NCI-H2107 (cell line): ENCODE data around the gene ELMO1.

ENCODE experiments used
- DNase-seq: peaks from one replicate; lab custom pipeline; 2025; lab: John Stamatoyannopoulos, UW

The ELMO1 gene

GRCh38 chr7:37467002-37467401 lies 18.3 kb upstream of the ELMO1 start:
- no peak for DNase-seq

GRCh38 chr7:37462138-37462537 lies 13.5 kb upstream of the ELMO1 start:
- no peak for DNase-seq

GRCh38 chr7:37455081-37455480 lies 6.4 kb upstream of the ELMO1 start:
- DNase-seq = no peak

GRCh38 chr7:37452346-37452745 lies 3.7 kb upstream of the ELMO1 start:
- DNase-seq = no peak

- no peak for DNase-seq
Observed at GRCh38 chr7:37450035-37450434, 1.4 kb upstream of the ELMO1 start.

GRCh38 chr7:37449621-37450020 lies 957 bp upstream of the ELMO1 start:
- no peak for DNase-seq

- no peak for DNase-seq
Observed at GRCh38 chr7:37448011-37448635, 541 bp downstream of the ELMO1 start.

- DNase-seq = no peak
Observed at GRCh38 chr7:37446371-37446770, 2.3 kb downstream of the ELMO1 start.

- DNase-seq = no peak
Observed at GRCh38 chr7:37445790-37446189, 2.9 kb downstream of the ELMO1 start.

GRCh38 chr7:37445064-37445723 lies 3.5 kb downstream of the ELMO1 start:
- DNase-seq = no peak

- DNase-seq = no peak
Observed at GRCh38 chr7:37443627-37444026, 5.0 kb downstream of the ELMO1 start.

GRCh38 chr7:37442268-37442667 lies 6.4 kb downstream of the ELMO1 start:
- no peak for DNase-seq

GRCh38 chr7:37441816-37442215 lies 6.8 kb downstream of the ELMO1 start:
- no peak for DNase-seq

- DNase-seq = no peak
Observed at GRCh38 chr7:37441386-37441760, 7.3 kb downstream of the ELMO1 start.

GRCh38 chr7:37440738-37441385 lies 7.8 kb downstream of the ELMO1 start:
- DNase-seq = no peak

- no peak for DNase-seq
Observed at GRCh38 chr7:37439653-37440026, 9.0 kb downstream of the ELMO1 start.

- DNase-seq = no peak
Observed at GRCh38 chr7:37438906-37439652, 9.6 kb downstream of the ELMO1 start.

GRCh38 chr7:37435156-37435855 lies 13.4 kb downstream of the ELMO1 start:
- no peak for DNase-seq

- no peak for DNase-seq
Observed at GRCh38 chr7:37434529-37434928, 14.1 kb downstream of the ELMO1 start.

- DNase-seq = no peak
Observed at GRCh38 chr7:37433166-37433565, 15.5 kb downstream of the ELMO1 start.

GRCh38 chr7:37432281-37432920 lies 16.3 kb downstream of the ELMO1 start:
- no peak for DNase-seq

- no peak for DNase-seq
Observed at GRCh38 chr7:37431413-37431812, 17.3 kb downstream of the ELMO1 start.
